SK-N-SH treated with all-trans-retinoic acid at 6 μM for 48 hours (cell line): ENCODE measurements around the gene BBS10.

ENCODE experiments used
- ATAC-seq: fragments of 200-7000 bp; cut with Tn5 transposase; 3 replicates; pipeline ENCODE4 v1.9.1; 2020; ENCODE audit warnings: mild to moderate bottlenecking, moderate library complexity
- ARNTL ChIP-seq: fragments of 450-650 bp; formaldehyde crosslinking; IDR thresholded peaks from 2 replicates; pipeline ENCODE4 v1.5.0; 2020; ENCODE audit warnings: low read depth, mild to moderate bottlenecking, moderate library complexity, borderline replicate concordance
- BACH2 ChIP-seq: fragments of 250-450 bp; sonication (Bioruptor Pico); IDR thresholded peaks from 2 replicates; pipeline ENCODE4 v1.9.0; 2021; ENCODE audit warnings: mild to moderate bottlenecking, borderline replicate concordance
- CSDC2 ChIP-seq: fragments of 250-450 bp; sonication (Bioruptor Pico); IDR thresholded peaks from 2 replicates; pipeline ENCODE4 v1.5.0; 2020; ENCODE audit warnings: mild to moderate bottlenecking, moderate library complexity
- CSRNP3 ChIP-seq: fragments of 250-450 bp; sonication (Bioruptor Pico); IDR thresholded peaks from 2 replicates; pipeline ENCODE4 v1.5.1; 2021; ENCODE audit warnings: mild to moderate bottlenecking, moderate library complexity
- GLIS3 ChIP-seq: fragments of 250-450 bp; sonication (Bioruptor Pico); IDR thresholded peaks from 2 replicates; pipeline ENCODE4 v1.5.0; 2020; ENCODE audit warnings: mild to moderate bottlenecking, moderate library complexity
- ISL1 ChIP-seq: fragments of 250-450 bp; sonication (Bioruptor Pico); IDR thresholded peaks from 2 replicates; pipeline ENCODE4 v2.1.2; 2022; ENCODE audit warnings: mild to moderate bottlenecking, moderate library complexity
- OSR1 ChIP-seq: fragments of 250-450 bp; sonication (Bioruptor Pico); IDR thresholded peaks from 2 replicates; pipeline ENCODE4 v1.8.0; 2022; ENCODE audit warnings: moderate library complexity, mild to moderate bottlenecking, inconsistent platforms
- PATZ1 ChIP-seq: fragments of 250-450 bp; sonication (Bioruptor Pico); IDR thresholded peaks from 2 replicates; pipeline ENCODE4 v1.8.0; 2020; ENCODE audit warnings: mild to moderate bottlenecking, moderate library complexity, borderline replicate concordance
- POU6F1 ChIP-seq: fragments of 250-450 bp; sonication (Bioruptor Pico); IDR thresholded peaks from 2 replicates; pipeline ENCODE4 v1.8.0; 2021; ENCODE audit warnings: low read depth, mild to moderate bottlenecking, moderate library complexity, borderline replicate concordance
- PPARA ChIP-seq: fragments of 250-450 bp; sonication (Bioruptor Pico); IDR thresholded peaks from 2 replicates; pipeline ENCODE4 v1.5.0; 2020; ENCODE audit warnings: mild to moderate bottlenecking, borderline replicate concordance
- RARB ChIP-seq: fragments of 250-450 bp; sonication (Bioruptor Pico); IDR thresholded peaks from 2 replicates; pipeline ENCODE4 v1.8.0; 2021; ENCODE audit warnings: mild to moderate bottlenecking, moderate library complexity
- TCF4 ChIP-seq: fragments of 250-450 bp; sonication (Bioruptor Pico); IDR thresholded peaks from 2 replicates; pipeline ENCODE4 v1.8.0; 2021; ENCODE audit warnings: mild to moderate bottlenecking, moderate library complexity, borderline replicate concordance
- TOX ChIP-seq: fragments of 250-450 bp; sonication (Bioruptor Pico); IDR thresholded peaks from 2 replicates; pipeline ENCODE4 v1.8.0; 2021; ENCODE audit warnings: mild to moderate bottlenecking, moderate library complexity, borderline replicate concordance
- ZC3H10 ChIP-seq: fragments of 250-450 bp; sonication (Bioruptor Pico); IDR thresholded peaks from 2 replicates; pipeline ENCODE4 v1.5.1; 2021; ENCODE audit warnings: mild to moderate bottlenecking, moderate library complexity
- ZFP3 ChIP-seq: fragments of 250-450 bp; sonication (Bioruptor Pico); IDR thresholded peaks from 2 replicates; pipeline ENCODE4 v1.5.0; 2020; ENCODE audit warnings: mild to moderate bottlenecking, moderate library complexity
- ZFP30 ChIP-seq: fragments of 450-650 bp; formaldehyde crosslinking; IDR thresholded peaks from 2 replicates; pipeline ENCODE4 v1.5.0; 2022; ENCODE audit warnings: mild to moderate bottlenecking, moderate library complexity
- ZNF565 ChIP-seq: fragments of 450-650 bp; formaldehyde crosslinking; conservative IDR thresholded peaks from 2 replicates; pipeline ENCODE4 v1.5.0; 2020; ENCODE audit warnings: low read depth, mild to moderate bottlenecking, moderate library complexity
- ZNF70 ChIP-seq: fragments of 450-650 bp; formaldehyde crosslinking; IDR thresholded peaks from 2 replicates; pipeline ENCODE4 v1.5.0; 2020; ENCODE audit warnings: mild to moderate bottlenecking, moderate library complexity
- ZNF8 ChIP-seq: fragments of 450-650 bp; formaldehyde crosslinking; IDR thresholded peaks from 2 replicates; pipeline ENCODE4 v1.5.0; 2020; ENCODE audit warnings: mild to moderate bottlenecking, moderate library complexity
- TF ChIP-seq, protein P1 (sequence below): fragments of 250-450 bp; sonication (Bioruptor Pico); IDR thresholded peaks from 2 replicates; pipeline ENCODE4 v1.5.0; 2020; ENCODE audit warnings: mild to moderate bottlenecking, moderate library complexity
- TF ChIP-seq, protein P2 (sequence below): fragments of 250-450 bp; sonication (Bioruptor Pico); IDR thresholded peaks from 2 replicates; pipeline ENCODE4 v1.5.1; 2020; ENCODE audit warnings: low read depth, mild to moderate bottlenecking, moderate library complexity

Gene BBS10

GRCh38 chr12:76337583-76337982 lies 10.6 kb downstream of the BBS10 start:
- TF ChIP-seq PATZ1 (CRISPR knock-in tag) (no peak), OSR1 (CRISPR knock-in tag) (no peak), CSRNP3 (CRISPR knock-in tag) (no peak), ZC3H10 (no peak), ARNTL (no peak), ISL1 (no peak), RARB (CRISPR knock-in tag) (no peak), TOX (no peak), POU6F1 (CRISPR knock-in tag) (no peak), CSDC2 (CRISPR knock-in tag) (no peak), ZNF70 (CRISPR knock-in tag) (no peak), ZFP3 (CRISPR knock-in tag) (no peak), PPARA (CRISPR knock-in tag) (no peak), GLIS3 (no peak), ZNF8 (no peak), BACH2 (CRISPR knock-in tag) (no peak), ZNF565 (CRISPR knock-in tag) (no peak), ZFP30 (no peak)
- TF ChIP-seq, protein P1, sequence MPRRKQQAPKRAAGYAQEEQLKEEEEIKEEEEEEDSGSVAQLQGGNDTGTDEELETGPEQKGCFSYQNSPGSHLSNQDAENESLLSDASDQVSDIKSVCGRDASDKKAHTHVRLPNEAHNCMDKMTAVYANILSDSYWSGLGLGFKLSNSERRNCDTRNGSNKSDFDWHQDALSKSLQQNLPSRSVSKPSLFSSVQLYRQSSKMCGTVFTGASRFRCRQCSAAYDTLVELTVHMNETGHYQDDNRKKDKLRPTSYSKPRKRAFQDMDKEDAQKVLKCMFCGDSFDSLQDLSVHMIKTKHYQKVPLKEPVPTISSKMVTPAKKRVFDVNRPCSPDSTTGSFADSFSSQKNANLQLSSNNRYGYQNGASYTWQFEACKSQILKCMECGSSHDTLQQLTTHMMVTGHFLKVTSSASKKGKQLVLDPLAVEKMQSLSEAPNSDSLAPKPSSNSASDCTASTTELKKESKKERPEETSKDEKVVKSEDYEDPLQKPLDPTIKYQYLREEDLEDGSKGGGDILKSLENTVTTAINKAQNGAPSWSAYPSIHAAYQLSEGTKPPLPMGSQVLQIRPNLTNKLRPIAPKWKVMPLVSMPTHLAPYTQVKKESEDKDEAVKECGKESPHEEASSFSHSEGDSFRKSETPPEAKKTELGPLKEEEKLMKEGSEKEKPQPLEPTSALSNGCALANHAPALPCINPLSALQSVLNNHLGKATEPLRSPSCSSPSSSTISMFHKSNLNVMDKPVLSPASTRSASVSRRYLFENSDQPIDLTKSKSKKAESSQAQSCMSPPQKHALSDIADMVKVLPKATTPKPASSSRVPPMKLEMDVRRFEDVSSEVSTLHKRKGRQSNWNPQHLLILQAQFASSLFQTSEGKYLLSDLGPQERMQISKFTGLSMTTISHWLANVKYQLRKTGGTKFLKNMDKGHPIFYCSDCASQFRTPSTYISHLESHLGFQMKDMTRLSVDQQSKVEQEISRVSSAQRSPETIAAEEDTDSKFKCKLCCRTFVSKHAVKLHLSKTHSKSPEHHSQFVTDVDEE (CRISPR knock-in tag) = no peak
- TF ChIP-seq, protein P2, sequence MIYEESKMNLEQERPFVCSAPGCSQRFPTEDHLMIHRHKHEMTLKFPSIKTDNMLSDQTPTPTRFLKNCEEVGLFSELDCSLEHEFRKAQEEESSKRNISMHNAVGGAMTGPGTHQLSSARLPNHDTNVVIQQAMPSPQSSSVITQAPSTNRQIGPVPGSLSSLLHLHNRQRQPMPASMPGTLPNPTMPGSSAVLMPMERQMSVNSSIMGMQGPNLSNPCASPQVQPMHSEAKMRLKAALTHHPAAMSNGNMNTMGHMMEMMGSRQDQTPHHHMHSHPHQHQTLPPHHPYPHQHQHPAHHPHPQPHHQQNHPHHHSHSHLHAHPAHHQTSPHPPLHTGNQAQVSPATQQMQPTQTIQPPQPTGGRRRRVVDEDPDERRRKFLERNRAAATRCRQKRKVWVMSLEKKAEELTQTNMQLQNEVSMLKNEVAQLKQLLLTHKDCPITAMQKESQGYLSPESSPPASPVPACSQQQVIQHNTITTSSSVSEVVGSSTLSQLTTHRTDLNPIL = no peak
- TF ChIP-seq, all 23 proteins: peak for 0
- peak; percentile 76 for ATAC-seq

DNA sequence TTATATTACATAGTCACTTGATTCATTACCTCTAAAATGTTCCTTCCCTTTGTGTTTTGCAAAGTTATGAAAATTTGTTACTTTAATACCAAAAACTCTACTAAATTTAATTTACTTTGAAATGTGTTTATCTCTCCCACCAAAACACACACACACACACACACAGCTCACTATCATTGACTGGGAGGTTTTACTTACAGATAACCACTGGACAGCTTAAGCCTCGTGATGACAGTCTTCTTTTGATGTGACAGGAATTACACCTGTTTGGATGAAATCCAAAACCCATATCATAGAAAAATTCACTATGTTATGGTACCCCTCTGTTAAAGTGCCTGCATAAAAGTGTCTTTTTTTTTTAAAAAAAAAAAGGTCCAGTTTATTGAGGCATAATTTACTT lies 15.6 kb downstream of the BBS10 start:
- TF ChIP-seq ZNF8 = no peak
- ATAC-seq = no peak

GRCh38 chr12:76329606-76330005 lies 18.6 kb downstream of the BBS10 start:
- TF ChIP-seq TCF4 (CRISPR knock-in tag) (no peak), ZNF8 (no peak), CSDC2 (CRISPR knock-in tag) (no peak), CSRNP3 (CRISPR knock-in tag) (no peak)
- TF ChIP-seq, protein P1 (CRISPR knock-in tag) = no peak
- TF ChIP-seq, all 23 proteins: peak for 0
- ATAC-seq = no peak; the same call in 2 of the 3 replicates
